Esophagus squamous epithelium (tissue), 4 donors: ENCODE data around the gene CDK12.

Experiments
- POLR2A ChIP-seq, 4 donors: fragments of 450-650 bp; IDR thresholded peaks; one replicate each; pipeline ENCODE4 v1.6.1; 2017; ENCODE audit warnings: antibody characterized with exemption in 4 of 4, mild to moderate bottlenecking in 4 of 4, moderate library complexity in 3 of 4
- TF ChIP-seq, protein P1 (sequence below), 6 experiments: fragments of 450-650 bp in 4 of 6; fragments of 200-600 bp in 2 of 6; sonication (generic) in 2 of 6; IDR thresholded peaks; one replicate each; pipeline ENCODE4 v1.5.1; 2016 to 2019; ENCODE audit warnings: antibody characterized with exemption in 6 of 6, mild to moderate bottlenecking in 4 of 6, moderate library complexity in 4 of 6

DNA sequence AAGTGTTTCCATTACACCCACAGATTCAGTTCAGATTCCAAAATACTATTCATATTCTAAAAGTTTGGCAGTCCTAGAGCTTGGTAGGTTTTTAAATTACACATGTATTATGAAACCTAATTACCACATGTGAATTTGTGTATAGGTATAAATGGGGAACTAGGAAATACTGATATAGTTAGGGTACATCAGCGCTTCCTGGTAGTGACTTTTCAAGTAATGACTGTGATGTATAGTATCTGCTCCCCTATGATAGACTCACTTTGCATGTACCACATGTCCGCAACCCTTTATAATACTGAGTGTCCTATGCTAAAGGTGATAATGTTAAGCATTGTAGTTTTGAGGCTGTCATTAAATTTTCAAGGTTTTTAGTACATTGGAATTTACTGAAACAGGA is 22.9 kb downstream of the CDK12 start:
- TF ChIP-seq, protein P1, sequence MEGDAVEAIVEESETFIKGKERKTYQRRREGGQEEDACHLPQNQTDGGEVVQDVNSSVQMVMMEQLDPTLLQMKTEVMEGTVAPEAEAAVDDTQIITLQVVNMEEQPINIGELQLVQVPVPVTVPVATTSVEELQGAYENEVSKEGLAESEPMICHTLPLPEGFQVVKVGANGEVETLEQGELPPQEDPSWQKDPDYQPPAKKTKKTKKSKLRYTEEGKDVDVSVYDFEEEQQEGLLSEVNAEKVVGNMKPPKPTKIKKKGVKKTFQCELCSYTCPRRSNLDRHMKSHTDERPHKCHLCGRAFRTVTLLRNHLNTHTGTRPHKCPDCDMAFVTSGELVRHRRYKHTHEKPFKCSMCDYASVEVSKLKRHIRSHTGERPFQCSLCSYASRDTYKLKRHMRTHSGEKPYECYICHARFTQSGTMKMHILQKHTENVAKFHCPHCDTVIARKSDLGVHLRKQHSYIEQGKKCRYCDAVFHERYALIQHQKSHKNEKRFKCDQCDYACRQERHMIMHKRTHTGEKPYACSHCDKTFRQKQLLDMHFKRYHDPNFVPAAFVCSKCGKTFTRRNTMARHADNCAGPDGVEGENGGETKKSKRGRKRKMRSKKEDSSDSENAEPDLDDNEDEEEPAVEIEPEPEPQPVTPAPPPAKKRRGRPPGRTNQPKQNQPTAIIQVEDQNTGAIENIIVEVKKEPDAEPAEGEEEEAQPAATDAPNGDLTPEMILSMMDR (IDR thresholded peaks at IDR 0.05), result no peak
- no peak for TF ChIP-seq POLR2A (IDR thresholded peaks at IDR 0.05)
